ENCODE results near the gene CCL5. TPM values are rescaled to one million over a fixed set of nuclear protein-coding genes. Genes with fewer than 3 reads are reported as not detected.

The CCL5 gene
- 0.31 and 1.0 TPM in 2 replicates for polyA plus RNA-seq (2011; rRNA removed)
- 0.13 and 0.22 TPM in 2 replicates for polyA plus RNA-seq (2012; cell fraction: cytosol; rRNA removed)
- 0.10 TPM in 1 of 2 replicates, not detected in the other for polyA plus RNA-seq (2012; cell fraction: nucleus; rRNA removed)
- 0.12 to 0.17 TPM in 2 of 3 replicates, not detected in the other for polyA plus RNA-seq (2017; fragmentation: RNase III; extraction: RNeasy Plus Mini Kit Qiagen cat#74134 plus additional on column Dnase treatment)
- polyA minus RNA-seq (2011; rRNA and poly(A)+ RNA removed), result not detected in 2 replicates

DNA sequence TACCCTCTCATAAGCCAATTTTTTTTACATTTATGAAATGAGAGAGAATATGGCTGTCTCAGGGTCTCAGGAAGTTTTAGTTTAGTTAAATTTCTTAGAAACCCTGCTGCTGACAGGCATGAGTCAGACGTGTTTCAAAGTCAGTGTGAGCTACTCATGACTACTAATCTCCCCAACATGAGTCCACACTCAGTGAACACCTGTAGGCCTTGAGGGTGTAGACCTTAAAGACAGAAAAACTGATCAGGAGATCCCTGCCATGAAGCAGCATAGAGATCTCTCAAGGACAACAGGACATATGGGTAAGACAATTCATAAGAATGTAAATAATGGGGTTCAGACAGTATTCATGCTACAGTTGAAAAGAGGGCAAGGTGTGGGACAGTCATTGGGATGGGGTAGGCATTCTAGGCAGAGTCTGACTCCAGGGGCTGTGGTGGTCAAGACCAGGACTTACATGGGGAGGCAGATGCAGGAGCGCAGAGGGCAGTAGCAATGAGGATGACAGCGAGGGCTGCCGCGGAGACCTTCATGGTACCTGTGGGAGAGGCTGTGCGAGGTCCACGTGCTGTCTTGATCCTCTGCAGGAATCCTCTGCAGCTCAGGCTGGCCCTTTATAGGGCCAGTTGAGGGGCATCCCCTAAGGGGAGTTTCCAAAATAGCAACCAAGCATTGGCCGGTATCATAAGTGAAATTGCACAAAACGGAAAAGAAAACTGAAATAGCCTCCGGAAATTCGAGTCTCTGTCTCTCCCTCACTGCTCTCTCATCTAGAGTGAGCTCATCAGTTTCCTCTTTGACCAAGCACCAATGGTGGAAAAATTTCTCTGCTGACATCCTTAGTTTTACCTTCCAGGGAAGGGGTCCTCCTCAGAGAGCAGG is at the start of gene CCL5:
Gene CCL5, minus strand, starts transcription at position 588 of the 882 bp plus-strand sequence.
- POLR2A ChIA-PET, result no interaction called here
- TF ChIP-seq CBX8 (IDR thresholded peaks at IDR 0.05) (no peak), HOXB13 (CRISPR knock-in tag; IDR thresholded peaks at IDR 0.05; ENCODE audit: low read depth) (no peak), KDM5A (IDR thresholded peaks at IDR 0.05) (no peak), RFX5 (IDR thresholded peaks at IDR 0.05) (no peak), RCOR1 (IDR thresholded peaks at IDR 0.05; ENCODE audit: low read depth, low read length) (no peak)
- no peak for DNase-seq (ENCODE audit: low read depth in 1 of 2, low spot score in 1 of 2)

DNA sequence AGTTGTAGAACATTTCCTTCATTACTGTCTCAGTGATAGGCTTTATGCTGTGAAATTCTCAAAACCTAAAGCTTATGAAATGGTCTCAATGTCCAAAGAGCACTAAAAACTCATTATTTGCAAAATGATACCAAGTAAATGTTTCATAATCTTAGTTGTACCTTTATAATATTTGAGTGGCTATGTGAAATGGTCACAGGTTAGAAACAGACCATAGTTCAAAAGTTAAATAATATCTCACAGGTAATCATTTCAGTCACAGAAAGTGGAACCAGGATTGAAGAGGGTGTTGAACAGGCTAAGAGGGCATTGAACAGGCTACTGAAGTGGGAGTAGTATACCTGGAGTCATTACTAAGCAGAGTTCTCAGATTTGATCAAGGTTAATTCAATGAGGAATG is 47.6 kb upstream of the CCL5 start:
- no peak overlapping the region for H3K27ac ChIP-seq
- TF ChIP-seq TP53 (CRISPR knock-in tag; IDR thresholded peaks at IDR 0.05) (no peak), BHLHE40 (IDR thresholded peaks at IDR 0.05; ENCODE audit: low read depth, low read length) (no peak), FOSB (CRISPR knock-in tag; IDR thresholded peaks at IDR 0.05) (no peak), HOXB13 (CRISPR knock-in tag; IDR thresholded peaks at IDR 0.05; ENCODE audit: low read depth) (no peak), POLR2A (IDR thresholded peaks at IDR 0.05; ENCODE audit: low read length) (no peak), CBX8 (IDR thresholded peaks at IDR 0.05) (no peak), ZNF302 (CRISPR knock-in tag; IDR thresholded peaks at IDR 0.05) (no peak), SMC3 (IDR thresholded peaks at IDR 0.05) (no peak), ZFP36 (IDR thresholded peaks at IDR 0.05; ENCODE audit: borderline replicate concordance, partially characterized antibody) (no peak), RNF2 (IDR thresholded peaks at IDR 0.05; ENCODE audit: borderline replicate concordance, low read depth) (no peak), NR3C1 (IDR thresholded peaks at IDR 0.05) (no peak), POLR2AphosphoS2 (conservative IDR thresholded peaks at IDR 0.05; ENCODE audit: low read length) (no peak), NPAS2 (CRISPR knock-in tag; IDR thresholded peaks at IDR 0.05; ENCODE audit: borderline replicate concordance) (no peak), HOXA7 (CRISPR knock-in tag; IDR thresholded peaks at IDR 0.05) (no peak), MAFK (IDR thresholded peaks at IDR 0.05; ENCODE audit: partially characterized antibody) (no peak)
- TF ChIP-seq, protein P1, sequence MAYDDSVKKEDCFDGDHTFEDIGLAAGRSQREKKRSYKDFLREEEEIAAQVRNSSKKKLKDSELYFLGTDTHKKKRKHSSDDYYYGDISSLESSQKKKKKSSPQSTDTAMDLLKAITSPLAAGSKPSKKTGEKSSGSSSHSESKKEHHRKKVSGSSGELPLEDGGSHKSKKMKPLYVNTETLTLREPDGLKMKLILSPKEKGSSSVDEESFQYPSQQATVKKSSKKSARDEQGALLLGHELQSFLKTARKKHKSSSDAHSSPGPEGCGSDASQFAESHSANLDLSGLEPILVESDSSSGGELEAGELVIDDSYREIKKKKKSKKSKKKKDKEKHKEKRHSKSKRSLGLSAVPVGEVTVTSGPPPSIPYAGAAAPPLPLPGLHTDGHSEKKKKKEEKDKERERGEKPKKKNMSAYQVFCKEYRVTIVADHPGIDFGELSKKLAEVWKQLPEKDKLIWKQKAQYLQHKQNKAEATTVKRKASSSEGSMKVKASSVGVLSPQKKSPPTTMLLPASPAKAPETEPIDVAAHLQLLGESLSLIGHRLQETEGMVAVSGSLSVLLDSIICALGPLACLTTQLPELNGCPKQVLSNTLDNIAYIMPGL (CRISPR knock-in tag; IDR thresholded peaks at IDR 0.05; ENCODE audit: borderline replicate concordance), result no peak
- TF ChIP-seq, protein P2, sequence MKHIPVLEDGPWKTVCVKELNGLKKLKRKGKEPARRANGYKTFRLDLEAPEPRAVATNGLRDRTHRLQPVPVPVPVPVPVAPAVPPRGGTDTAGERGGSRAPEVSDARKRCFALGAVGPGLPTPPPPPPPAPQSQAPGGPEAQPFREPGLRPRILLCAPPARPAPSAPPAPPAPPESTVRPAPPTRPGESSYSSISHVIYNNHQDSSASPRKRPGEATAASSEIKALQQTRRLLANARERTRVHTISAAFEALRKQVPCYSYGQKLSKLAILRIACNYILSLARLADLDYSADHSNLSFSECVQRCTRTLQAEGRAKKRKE (CRISPR knock-in tag; IDR thresholded peaks at IDR 0.05; ENCODE audit: low read depth), result no peak
- TF ChIP-seq, protein P3, sequence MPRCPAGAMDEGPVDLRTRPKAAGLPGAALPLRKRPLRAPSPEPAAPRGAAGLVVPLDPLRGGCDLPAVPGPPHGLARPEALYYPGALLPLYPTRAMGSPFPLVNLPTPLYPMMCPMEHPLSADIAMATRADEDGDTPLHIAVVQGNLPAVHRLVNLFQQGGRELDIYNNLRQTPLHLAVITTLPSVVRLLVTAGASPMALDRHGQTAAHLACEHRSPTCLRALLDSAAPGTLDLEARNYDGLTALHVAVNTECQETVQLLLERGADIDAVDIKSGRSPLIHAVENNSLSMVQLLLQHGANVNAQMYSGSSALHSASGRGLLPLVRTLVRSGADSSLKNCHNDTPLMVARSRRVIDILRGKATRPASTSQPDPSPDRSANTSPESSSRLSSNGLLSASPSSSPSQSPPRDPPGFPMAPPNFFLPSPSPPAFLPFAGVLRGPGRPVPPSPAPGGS (IDR thresholded peaks at IDR 0.05), result no peak
- TF ChIP-seq, protein P4, sequence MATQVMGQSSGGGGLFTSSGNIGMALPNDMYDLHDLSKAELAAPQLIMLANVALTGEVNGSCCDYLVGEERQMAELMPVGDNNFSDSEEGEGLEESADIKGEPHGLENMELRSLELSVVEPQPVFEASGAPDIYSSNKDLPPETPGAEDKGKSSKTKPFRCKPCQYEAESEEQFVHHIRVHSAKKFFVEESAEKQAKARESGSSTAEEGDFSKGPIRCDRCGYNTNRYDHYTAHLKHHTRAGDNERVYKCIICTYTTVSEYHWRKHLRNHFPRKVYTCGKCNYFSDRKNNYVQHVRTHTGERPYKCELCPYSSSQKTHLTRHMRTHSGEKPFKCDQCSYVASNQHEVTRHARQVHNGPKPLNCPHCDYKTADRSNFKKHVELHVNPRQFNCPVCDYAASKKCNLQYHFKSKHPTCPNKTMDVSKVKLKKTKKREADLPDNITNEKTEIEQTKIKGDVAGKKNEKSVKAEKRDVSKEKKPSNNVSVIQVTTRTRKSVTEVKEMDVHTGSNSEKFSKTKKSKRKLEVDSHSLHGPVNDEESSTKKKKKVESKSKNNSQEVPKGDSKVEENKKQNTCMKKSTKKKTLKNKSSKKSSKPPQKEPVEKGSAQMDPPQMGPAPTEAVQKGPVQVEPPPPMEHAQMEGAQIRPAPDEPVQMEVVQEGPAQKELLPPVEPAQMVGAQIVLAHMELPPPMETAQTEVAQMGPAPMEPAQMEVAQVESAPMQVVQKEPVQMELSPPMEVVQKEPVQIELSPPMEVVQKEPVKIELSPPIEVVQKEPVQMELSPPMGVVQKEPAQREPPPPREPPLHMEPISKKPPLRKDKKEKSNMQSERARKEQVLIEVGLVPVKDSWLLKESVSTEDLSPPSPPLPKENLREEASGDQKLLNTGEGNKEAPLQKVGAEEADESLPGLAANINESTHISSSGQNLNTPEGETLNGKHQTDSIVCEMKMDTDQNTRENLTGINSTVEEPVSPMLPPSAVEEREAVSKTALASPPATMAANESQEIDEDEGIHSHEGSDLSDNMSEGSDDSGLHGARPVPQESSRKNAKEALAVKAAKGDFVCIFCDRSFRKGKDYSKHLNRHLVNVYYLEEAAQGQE (IDR thresholded peaks at IDR 0.05), result no peak
- H3K4me3 ChIP-seq, result no peak overlapping the region
- DNase-seq (ENCODE audit: low read depth in 1 of 2, low spot score in 1 of 2), result no peak
- ATAC-seq, result no peak
- H3K9me3 ChIP-seq, result no peaks in the 10 kb centered on the region
- CTCF ChIA-PET, result no interaction called here
- H3K4me1 ChIP-seq, result peaks cover 11% of the 10 kb centered on the region
- POLR2A ChIA-PET, result no interaction called here
- no peak overlapping the region for H3K4me2 ChIP-seq
- FAIRE-seq, result no peak

More for the DNA sequence above, at the start of gene CCL5:
- FAIRE-seq (no peak), ATAC-seq (peak; percentile 14 to 30; a peak in 3 of 6 replicates)
- WGBS (ENCODE audit: missing lambda C conversion rate), result 67% methylated on average over 11 of the region's 11 CpGs
- CTCF ChIA-PET, result interaction anchor here (1.6 to 1.9 kb wide), 2 partner anchors 8 to 30 kb away, joined by 4 to 8 read pairs; no protein-coding TSS in a partner anchor
- Histone ChIP-seq H3K27ac (no peak within 1 kb of the TSS), H3K9me3 (no peaks in the 10 kb centered on the region), H3K4me2 (0 out of 3 replicates have a peak within 1 kb of the TSS, but pooled peaks have one; percentile 4), H3K4me1 (no peaks in the 10 kb centered on the region), H3K4me3 (no peak within 1 kb of the TSS)

Data from A549 (cell line).